ENCODE data around the gene PZP.

PZP gene

GRCh38 chr12:9107542-9107873, 100.7 kb downstream of the PZP start:
- no peak overlapping the region for H3K4me3 ChIP-seq (ENCODE audit: low read depth, low read length)
- no peak for DNase-seq (ENCODE audit: low read depth, low spot score)
- in situ Hi-C loops (cut with HindIII; ENCODE audit: low sequenced_read_pairs) = no loop called here
- no peak for TF ChIP-seq CTCF (IDR thresholded peaks at IDR 0.05; ENCODE audit: low read depth, low read length)

GRCh38 chr12:9106610-9107541, 101.3 kb downstream of the PZP start:
- in situ Hi-C loops (cut with HindIII; ENCODE audit: low sequenced_read_pairs) = no loop called here
- DNase-seq (ENCODE audit: low read depth, low spot score) = no peak
- TF ChIP-seq CTCF (IDR thresholded peaks at IDR 0.05; ENCODE audit: low read depth, low read length) = no peak
- H3K4me3 ChIP-seq (ENCODE audit: low read depth, low read length) = no peak overlapping the region

- no peak for TF ChIP-seq CTCF (IDR thresholded peaks at IDR 0.05; ENCODE audit: low read depth, low read length)
- in situ Hi-C loops (cut with HindIII; ENCODE audit: low sequenced_read_pairs) = no loop called here
- H3K4me3 ChIP-seq (ENCODE audit: low read depth, low read length) = no peak overlapping the region
- no peak for DNase-seq (ENCODE audit: low read depth, low spot score)
Observed at GRCh38 chr12:9106067-9106466, 102.1 kb downstream of the PZP start.

GRCh38 chr12:9104767-9105423, 103.3 kb downstream of the PZP start:
- in situ Hi-C loops (cut with HindIII; ENCODE audit: low sequenced_read_pairs) = no loop called here
- TF ChIP-seq CTCF (IDR thresholded peaks at IDR 0.05; ENCODE audit: low read depth, low read length) = no peak
- H3K4me3 ChIP-seq (ENCODE audit: low read depth, low read length) = no peak overlapping the region
- DNase-seq (ENCODE audit: low read depth, low spot score) = no peak

- no peak for TF ChIP-seq CTCF (IDR thresholded peaks at IDR 0.05; ENCODE audit: low read depth, low read length)
- DNase-seq (ENCODE audit: low read depth, low spot score) = no peak
- no peak overlapping the region for H3K4me3 ChIP-seq (ENCODE audit: low read depth, low read length)
- in situ Hi-C loops (cut with HindIII; ENCODE audit: low sequenced_read_pairs) = no loop called here
Observed at GRCh38 chr12:9104087-9104486, 104.1 kb downstream of the PZP start.

GRCh38 chr12:9103050-9103849, 104.9 kb downstream of the PZP start:
- no peak for DNase-seq (ENCODE audit: low read depth, low spot score)
- H3K4me3 ChIP-seq (ENCODE audit: low read depth, low read length) = no peak overlapping the region
- no peak for TF ChIP-seq CTCF (IDR thresholded peaks at IDR 0.05; ENCODE audit: low read depth, low read length)
- in situ Hi-C loops (cut with HindIII; ENCODE audit: low sequenced_read_pairs) = no loop called here

Data from astrocyte of the spinal cord (primary cell).